ENCODE measurements around the gene MYO16. TPM values are rescaled to one million over a fixed set of nuclear protein-coding genes. Genes with fewer than 3 reads are reported as not detected.

Gene MYO16
- total and polyA plus RNA-seq, 2 of the 4 experiments (the other 2 are of a cell fraction) = under 0.01 to 0.03 TPM

DNA sequence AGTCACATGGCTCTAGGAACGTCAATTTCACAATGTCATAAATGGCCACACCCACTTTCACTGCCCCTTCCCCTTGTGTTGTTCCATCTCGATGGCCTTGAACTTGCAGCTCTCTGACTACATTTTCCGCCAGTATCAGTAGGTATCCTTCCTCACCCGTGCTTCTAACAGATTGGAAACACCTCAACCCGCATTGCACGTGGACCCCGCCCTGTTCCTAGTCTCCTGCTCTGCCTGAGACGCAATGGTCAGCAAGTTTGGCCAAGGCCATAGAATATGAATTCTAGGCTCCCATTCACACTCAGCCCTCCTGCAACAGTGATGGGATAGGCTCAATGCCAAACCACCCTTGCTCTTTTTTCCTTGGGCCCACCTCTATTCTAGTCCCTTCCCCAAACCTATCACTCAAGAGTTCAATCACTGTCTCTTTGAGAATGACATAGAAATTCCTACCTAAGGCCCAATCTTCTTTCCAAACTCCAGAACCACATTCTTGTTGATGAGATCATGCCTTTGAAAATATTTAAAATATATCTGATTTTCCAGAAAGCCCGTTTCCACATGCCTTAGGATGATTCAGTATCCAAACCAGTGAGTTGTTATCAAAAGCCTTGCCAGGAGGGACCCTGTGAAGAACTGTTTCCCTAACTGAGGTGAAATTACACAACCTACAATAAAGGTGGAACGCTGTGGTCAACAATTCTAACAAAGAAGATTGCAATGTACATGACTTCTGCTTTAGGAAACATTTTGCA is 334.6 kb downstream of the MYO16 start:
- in situ Hi-C loops (cut with MboI; ENCODE audit: low sequenced_read_pairs) = loop anchor here (5.0 to 10.0 kb wide), 2 partner anchors 811 to 1143 kb away; no protein-coding TSS in a partner anchor
- TF ChIP-seq FOS (IDR thresholded peaks at IDR 0.05; ENCODE audit: low read depth, low read length) = peak; percentile 18; the same call in 1 of the 2 replicates
- TF ChIP-seq BHLHE40 (IDR thresholded peaks at IDR 0.05; ENCODE audit: low read depth, low read length) = 0 out of 2 replicates have a peak, but pooled peaks have one; percentile 11
- no peak for TF ChIP-seq POLR2A (IDR thresholded peaks at IDR 0.05; ENCODE audit: low read depth, low read length)
- peak; percentile 72 for TF ChIP-seq CEBPB (IDR thresholded peaks at IDR 0.05; ENCODE audit: low read depth, low read length)
- no peak for TF ChIP-seq MAFK (IDR thresholded peaks at IDR 0.05; ENCODE audit: low read depth, low read length)
- TF ChIP-seq MXI1 (IDR thresholded peaks at IDR 0.05; ENCODE audit: borderline replicate concordance, low read depth, low read length) = no peak
- TF ChIP-seq, protein P1, sequence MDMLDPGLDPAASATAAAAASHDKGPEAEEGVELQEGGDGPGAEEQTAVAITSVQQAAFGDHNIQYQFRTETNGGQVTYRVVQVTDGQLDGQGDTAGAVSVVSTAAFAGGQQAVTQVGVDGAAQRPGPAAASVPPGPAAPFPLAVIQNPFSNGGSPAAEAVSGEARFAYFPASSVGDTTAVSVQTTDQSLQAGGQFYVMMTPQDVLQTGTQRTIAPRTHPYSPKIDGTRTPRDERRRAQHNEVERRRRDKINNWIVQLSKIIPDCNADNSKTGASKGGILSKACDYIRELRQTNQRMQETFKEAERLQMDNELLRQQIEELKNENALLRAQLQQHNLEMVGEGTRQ (IDR thresholded peaks at IDR 0.05; ENCODE audit: low read depth, low read length) = no peak
- TF ChIP-seq SMC3 (IDR thresholded peaks at IDR 0.05; ENCODE audit: low read depth, low read length) = no peak
- TF ChIP-seq, protein P2, sequence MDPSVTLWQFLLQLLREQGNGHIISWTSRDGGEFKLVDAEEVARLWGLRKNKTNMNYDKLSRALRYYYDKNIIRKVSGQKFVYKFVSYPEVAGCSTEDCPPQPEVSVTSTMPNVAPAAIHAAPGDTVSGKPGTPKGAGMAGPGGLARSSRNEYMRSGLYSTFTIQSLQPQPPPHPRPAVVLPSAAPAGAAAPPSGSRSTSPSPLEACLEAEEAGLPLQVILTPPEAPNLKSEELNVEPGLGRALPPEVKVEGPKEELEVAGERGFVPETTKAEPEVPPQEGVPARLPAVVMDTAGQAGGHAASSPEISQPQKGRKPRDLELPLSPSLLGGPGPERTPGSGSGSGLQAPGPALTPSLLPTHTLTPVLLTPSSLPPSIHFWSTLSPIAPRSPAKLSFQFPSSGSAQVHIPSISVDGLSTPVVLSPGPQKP (IDR thresholded peaks at IDR 0.05; ENCODE audit: borderline replicate concordance, low read depth, low read length) = no peak
- TF ChIP-seq NFE2L2 (IDR thresholded peaks at IDR 0.05; ENCODE audit: low read depth, low read length) = no peak
- TF ChIP-seq RFX5 (IDR thresholded peaks at IDR 0.05; ENCODE audit: low read depth, low read length) = no peak
- TF ChIP-seq, protein P3, sequence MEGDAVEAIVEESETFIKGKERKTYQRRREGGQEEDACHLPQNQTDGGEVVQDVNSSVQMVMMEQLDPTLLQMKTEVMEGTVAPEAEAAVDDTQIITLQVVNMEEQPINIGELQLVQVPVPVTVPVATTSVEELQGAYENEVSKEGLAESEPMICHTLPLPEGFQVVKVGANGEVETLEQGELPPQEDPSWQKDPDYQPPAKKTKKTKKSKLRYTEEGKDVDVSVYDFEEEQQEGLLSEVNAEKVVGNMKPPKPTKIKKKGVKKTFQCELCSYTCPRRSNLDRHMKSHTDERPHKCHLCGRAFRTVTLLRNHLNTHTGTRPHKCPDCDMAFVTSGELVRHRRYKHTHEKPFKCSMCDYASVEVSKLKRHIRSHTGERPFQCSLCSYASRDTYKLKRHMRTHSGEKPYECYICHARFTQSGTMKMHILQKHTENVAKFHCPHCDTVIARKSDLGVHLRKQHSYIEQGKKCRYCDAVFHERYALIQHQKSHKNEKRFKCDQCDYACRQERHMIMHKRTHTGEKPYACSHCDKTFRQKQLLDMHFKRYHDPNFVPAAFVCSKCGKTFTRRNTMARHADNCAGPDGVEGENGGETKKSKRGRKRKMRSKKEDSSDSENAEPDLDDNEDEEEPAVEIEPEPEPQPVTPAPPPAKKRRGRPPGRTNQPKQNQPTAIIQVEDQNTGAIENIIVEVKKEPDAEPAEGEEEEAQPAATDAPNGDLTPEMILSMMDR (conservative IDR thresholded peaks at IDR 0.05; ENCODE audit: low read depth, low read length) = no peak
- no peaks in the 10 kb centered on the region for H3K36me3 ChIP-seq (ENCODE audit: control insufficient read depth, insufficient read depth, low read length)
- peak overlapping the region; percentile 97 for H2BK120ac ChIP-seq (ENCODE audit: low read depth, low read length)
- no TSS peak for BruUV-seq (replicated peaks)
- peak overlapping the region; percentile 16 for H3K14ac ChIP-seq (replicated peaks; ENCODE audit: low read depth, low read length)
- H3K9me3 ChIP-seq (ENCODE audit: control insufficient read depth, insufficient read depth, low read length) = no peaks in the 10 kb centered on the region
- no peaks in the 10 kb centered on the region; a peak in 1 of 4 replicates for H3K79me1 ChIP-seq (ENCODE audit: low read depth in 1 of 2, low read length in 2 of 2)
- H3K4ac ChIP-seq (ENCODE audit: low read depth, low read length) = peak overlapping the region; percentile 96
- peak overlapping the region; percentile 32; the same call in 1 of the 2 replicates for H3K23ac ChIP-seq (ENCODE audit: low read depth, low read length)
- no peak overlapping the region for H3K56ac ChIP-seq (ENCODE audit: extremely low read depth, insufficient read depth, low read length)
- dilution Hi-C loops (cut with HindIII; ENCODE audit: low sequenced_read_pairs, unreplicated experiment) = no loop called here
- CTCF ChIA-PET = interaction anchor here (0.6 to 0.8 kb wide), 2 partner anchors 11 to 181 kb away, joined by 3 read pairs; no protein-coding TSS in a partner anchor
- peak overlapping the region; percentile 0 for H2AFZ ChIP-seq (replicated peaks; ENCODE audit: low read length, poor library complexity)
- peak overlapping the region; percentile 31 to 67; a peak in 3 of 4 replicates for H4K8ac ChIP-seq (ENCODE audit: low read depth in 2 of 2, low read length in 2 of 2)
- POLR2A ChIA-PET (ENCODE audit: unreplicated experiment) = interaction anchor here (0.5 to 0.6 kb wide), 2 partner anchors 86 to 1051 kb away, joined by 3 to 6 read pairs; no protein-coding TSS in a partner anchor
- H3K4me2 ChIP-seq (ENCODE audit: low read depth, low read length) = peak overlapping the region; percentile 5; the same call in 1 of the 2 replicates
- H4K91ac ChIP-seq (ENCODE audit: insufficient read depth, low read depth, low read length) = peak overlapping the region; percentile 88
- H3K18ac ChIP-seq (ENCODE audit: low read depth, low read length) = peak overlapping the region; percentile 34
- H4K5ac ChIP-seq (ENCODE audit: low read depth, low read length) = no peak overlapping the region
- peak overlapping the region; percentile 4 for H3K27ac ChIP-seq (ENCODE audit: insufficient read depth, low read length)
- DNase-seq (peak; percentile 76), ATAC-seq (ENCODE audit: low read depth) (peak; percentile 82)
- peaks cover 7% of the 10 kb centered on the region for H3K4me1 ChIP-seq (ENCODE audit: control insufficient read depth, insufficient read depth, low read length)
- H3K27me3 ChIP-seq (ENCODE audit: control insufficient read depth, insufficient read depth, low read length) = no peaks in the 10 kb centered on the region
- peak overlapping the region; percentile 88 for H2BK20ac ChIP-seq (ENCODE audit: low read depth, low read length)
- peak overlapping the region; percentile 33 for H2BK5ac ChIP-seq (ENCODE audit: low read depth, low read length, poor library complexity, severe bottlenecking)
- peak overlapping the region; percentile 78; the same call in 2 of the 3 replicates for H2BK15ac ChIP-seq (ENCODE audit: low read depth, low read length)
- no peak overlapping the region for H3K9ac ChIP-seq (ENCODE audit: low read depth, low read length)
- intact Hi-C loops (cut with micrococcal nuclease) = loop anchor here (2.0 to 10.0 kb wide), 3 partner anchors 181 to 603 kb away; no protein-coding TSS in a partner anchor
- WGBS, 2 experiments (ENCODE audit: extremely low coverage in 2 of 2, insufficient read length in 1 of 2) = 90% methylated on average over 5 of the region's 10 CpGs; no CpG with 5 or more reads in 1 of the 2 experiments
- peak overlapping the region; percentile 96 for H2AK5ac ChIP-seq (ENCODE audit: low read depth, low read length)
- H3K9me1 ChIP-seq (ENCODE audit: insufficient read depth, low read length) = peaks cover 7% of the 10 kb centered on the region; the same call in 1 of the 2 replicates
- peak overlapping the region; percentile 48 for H2AK9ac ChIP-seq (replicated peaks; ENCODE audit: low read depth, low read length, poor library complexity)
- no peaks in the 10 kb centered on the region for H4K20me1 ChIP-seq (ENCODE audit: insufficient read depth, low read length)
- no peak overlapping the region for H3K4me3 ChIP-seq (ENCODE audit: insufficient read depth, low read depth, low read length)
